ENCODE results near the gene NEAT1. TPM values are rescaled to one million over a fixed set of nuclear protein-coding genes. Genes with fewer than 3 reads are reported as not detected.
A peak's percentile ranks its signal among the peaks of the same experiment; 100 is the strongest.

The NEAT1 gene
- total and polyA plus RNA-seq, 9 of the 15 experiments (the other 6 are each of a cell fraction or from before 2014, with no cell fraction given), result 20.1 to 389 (median 62.8) TPM

- TF ChIP-seq, protein P1, sequence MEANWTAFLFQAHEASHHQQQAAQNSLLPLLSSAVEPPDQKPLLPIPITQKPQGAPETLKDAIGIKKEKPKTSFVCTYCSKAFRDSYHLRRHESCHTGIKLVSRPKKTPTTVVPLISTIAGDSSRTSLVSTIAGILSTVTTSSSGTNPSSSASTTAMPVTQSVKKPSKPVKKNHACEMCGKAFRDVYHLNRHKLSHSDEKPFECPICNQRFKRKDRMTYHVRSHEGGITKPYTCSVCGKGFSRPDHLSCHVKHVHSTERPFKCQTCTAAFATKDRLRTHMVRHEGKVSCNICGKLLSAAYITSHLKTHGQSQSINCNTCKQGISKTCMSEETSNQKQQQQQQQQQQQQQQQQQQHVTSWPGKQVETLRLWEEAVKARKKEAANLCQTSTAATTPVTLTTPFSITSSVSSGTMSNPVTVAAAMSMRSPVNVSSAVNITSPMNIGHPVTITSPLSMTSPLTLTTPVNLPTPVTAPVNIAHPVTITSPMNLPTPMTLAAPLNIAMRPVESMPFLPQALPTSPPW (CRISPR knock-in tag; IDR thresholded peaks at IDR 0.05), result no peak
- no peak for TF ChIP-seq DIDO1 (tag; IDR thresholded peaks at IDR 0.05; ENCODE audit: low read depth)
- no peak for TF ChIP-seq SP1 (CRISPR knock-in tag; IDR thresholded peaks at IDR 0.05)
- no peak for TF ChIP-seq NCOA1 (IDR thresholded peaks at IDR 0.05; ENCODE audit: low read depth)
- no peak; the same call in 1 of the 2 replicates for TF ChIP-seq ARID4B (CRISPR knock-in tag; IDR thresholded peaks at IDR 0.05)
- no peak for TF ChIP-seq HMG20A (CRISPR knock-in tag; conservative IDR thresholded peaks at IDR 0.05)
- no peak for TF ChIP-seq TEAD2 (tag; IDR thresholded peaks at IDR 0.05)
- TF ChIP-seq LARP7 (IDR thresholded peaks at IDR 0.05), result no peak; the same call in 1 of the 2 replicates
- 0 out of 2 replicates have a peak, but pooled peaks have one; percentile 27 for TF ChIP-seq ETS1 (conservative IDR thresholded peaks at IDR 0.05; ENCODE audit: control insufficient read depth, low read depth, low read length)
- TF ChIP-seq RBM14 (IDR thresholded peaks at IDR 0.05; ENCODE audit: borderline replicate concordance, insufficient read depth, low read depth, low read length), result no peak
- TF ChIP-seq NR3C1 (CRISPR knock-in tag; IDR thresholded peaks at IDR 0.05), result no peak
- TF ChIP-seq PURB (CRISPR knock-in tag; IDR thresholded peaks at IDR 0.05; ENCODE audit: low read depth), result no peak
- no peak for TF ChIP-seq CREBBP (IDR thresholded peaks at IDR 0.05; ENCODE audit: low read depth, low read length)
- 0 out of 2 replicates have a peak, but pooled peaks have one; percentile 23 for TF ChIP-seq GATA2 (CRISPR knock-in tag; IDR thresholded peaks at IDR 0.05)
- TF ChIP-seq ZBTB12 (CRISPR knock-in tag; IDR thresholded peaks at IDR 0.05), result no peak
- TF ChIP-seq PHB2 (IDR thresholded peaks at IDR 0.05; ENCODE audit: low read depth), result no peak
- no peak for TF ChIP-seq RHOXF2B (CRISPR knock-in tag; conservative IDR thresholded peaks at IDR 0.05)
- TF ChIP-seq ZNF253 (CRISPR knock-in tag; conservative IDR thresholded peaks at IDR 0.05), result no peak; the same call in 1 of the 2 replicates
- no peak for TF ChIP-seq SMARCB1 (IDR thresholded peaks at IDR 0.05; ENCODE audit: insufficient read length, low read depth)
- TF ChIP-seq FOS (IDR thresholded peaks at IDR 0.05; ENCODE audit: extremely low read depth, insufficient read length), result no peak
Observed at GRCh38 chr11:65425971-65426838, 3.6 kb downstream of the NEAT1 start (continued).

All from K562 (cell line).